GM12891 (cell line): Measurements from ENCODE around the gene CRIM1.

Experiments used
- DNase-seq: peaks from one replicate; pipeline ENCODE4 v3.0.0; 2011; ENCODE audit warnings: low spot score; ENCODE audit not compliant: insufficient read length
- FAIRE-seq: peaks from 2 replicates; lab custom pipeline; 2011; peaks lifted over from hg19 to GRCh38; lab: Jason Lieb, UNC
- PAX5 ChIP-seq: IDR thresholded peaks from 2 replicates; pipeline ENCODE4 v1.6.1; 2011; ENCODE audit warnings: low read length, moderate library complexity, mild to moderate bottlenecking; ENCODE audit not compliant: insufficient read depth, severe bottlenecking
- POLR2A ChIP-seq: IDR thresholded peaks from 2 replicates; pipeline ENCODE4 v1.6.1; 2011; ENCODE audit warnings: low read depth, low read length, control low read depth
- POLR2AphosphoS5 ChIP-seq: IDR thresholded peaks from 2 replicates; pipeline ENCODE4 v1.6.1; 2011; ENCODE audit warnings: low read depth, low read length, control low read depth
- POU2F2 ChIP-seq: IDR thresholded peaks from 2 replicates; pipeline ENCODE4 v1.6.1; 2011; ENCODE audit warnings: low read depth, mild to moderate bottlenecking, control low read depth, low read length, moderate library complexity
- SPI1 ChIP-seq: IDR thresholded peaks from 2 replicates; pipeline ENCODE4 v1.6.1; 2011; ENCODE audit warnings: low read depth, low read length, control low read depth
- TAF1 ChIP-seq: IDR thresholded peaks from 2 replicates; pipeline ENCODE4 v1.6.1; 2011; ENCODE audit warnings: low read depth, low read length, control low read depth

CRIM1 gene

DNA sequence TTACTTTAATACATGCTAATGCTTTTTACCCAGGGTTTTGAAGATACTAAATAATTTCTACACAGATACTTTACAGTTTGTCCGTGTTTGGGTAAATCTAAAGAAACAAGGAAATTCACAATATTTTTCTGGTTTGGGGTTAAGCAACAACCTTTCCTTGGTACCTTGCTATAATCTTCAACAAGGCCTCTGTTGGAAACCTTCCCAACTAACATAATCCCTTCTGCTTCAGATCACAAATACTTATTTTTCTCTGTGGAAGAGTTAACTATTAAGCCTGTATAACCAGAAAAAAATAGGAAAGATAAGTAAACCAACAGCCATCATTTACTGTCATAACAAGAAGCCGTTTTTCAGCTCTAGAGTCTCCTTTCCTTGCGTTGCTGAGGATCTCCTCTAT lies 227.4 kb downstream of the CRIM1 start:
- DNase-seq (no peak), FAIRE-seq (no peak)
- TF ChIP-seq POLR2A (no peak), PAX5 (no peak), POLR2AphosphoS5 (no peak), TAF1 (no peak), SPI1 (no peak), POU2F2 (no peak)

GRCh38 chr2:36584148-36584794 lies 228.7 kb downstream of the CRIM1 start:
- FAIRE-seq (no peak), DNase-seq (no peak)
- TF ChIP-seq SPI1 (no peak), PAX5 (no peak), POLR2A (no peak), POLR2AphosphoS5 (no peak), TAF1 (no peak), POU2F2 (no peak)

GRCh38 chr2:36586672-36587071 lies 231.1 kb downstream of the CRIM1 start:
- DNase-seq (no peak), FAIRE-seq (no peak)
- TF ChIP-seq PAX5 = no peak
- no peak for TF ChIP-seq TAF1
- no peak for TF ChIP-seq POU2F2
- no peak for TF ChIP-seq POLR2AphosphoS5
- no peak for TF ChIP-seq SPI1
- no peak for TF ChIP-seq POLR2A

- TF ChIP-seq POLR2AphosphoS5 = no peak
- TF ChIP-seq TAF1 = no peak
- TF ChIP-seq PAX5 = no peak
- no peak for TF ChIP-seq SPI1
- FAIRE-seq (no peak), DNase-seq (no peak)
Observed at GRCh38 chr2:36587101-36587500, 231.5 kb downstream of the CRIM1 start.

DNA sequence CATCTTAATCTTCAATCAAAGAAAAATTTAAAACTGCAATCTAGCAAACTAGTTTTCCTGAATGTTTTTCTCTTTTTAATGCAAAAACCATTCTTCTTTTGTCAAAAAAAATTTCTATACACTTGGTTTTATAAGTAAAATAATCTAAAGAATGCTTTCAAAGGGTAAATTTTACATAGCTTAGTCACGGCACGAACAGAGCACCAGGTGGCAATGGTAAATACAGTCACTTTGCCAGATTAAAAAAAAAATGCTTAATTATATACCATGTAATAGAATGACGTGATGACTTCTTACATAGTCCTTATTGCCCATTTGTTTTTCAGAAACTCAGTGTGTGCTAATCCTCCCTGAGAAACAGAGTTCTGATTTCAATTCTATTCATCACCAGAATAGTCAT lies 232.0 kb downstream of the CRIM1 start:
- FAIRE-seq (no peak), DNase-seq (no peak)
- no peak for TF ChIP-seq POLR2AphosphoS5
- TF ChIP-seq POLR2A = no peak
- TF ChIP-seq SPI1 = no peak
- no peak for TF ChIP-seq PAX5
- no peak for TF ChIP-seq TAF1
- no peak for TF ChIP-seq POU2F2

DNA sequence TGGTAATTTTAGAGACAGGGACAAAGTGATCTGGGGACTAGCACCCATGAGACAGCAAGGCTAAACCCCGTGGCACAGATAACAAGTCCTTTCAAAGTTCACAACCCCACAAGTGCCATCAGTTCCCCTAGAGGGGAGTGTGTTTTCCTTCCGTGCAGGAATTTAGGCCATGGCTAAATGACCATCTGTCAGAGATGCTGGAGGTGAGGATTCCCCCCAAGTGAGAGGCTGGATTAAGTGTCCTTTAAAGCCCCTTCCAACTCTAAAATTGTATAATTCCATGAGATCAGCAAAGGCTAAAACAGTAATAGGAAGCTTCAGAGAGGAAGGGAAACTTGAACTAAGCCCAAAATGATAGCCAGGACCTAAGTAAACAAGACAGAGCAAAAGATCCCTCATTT lies 233.7 kb downstream of the CRIM1 start:
- DNase-seq (no peak), FAIRE-seq (no peak)
- no peak for TF ChIP-seq PAX5
- no peak for TF ChIP-seq POLR2A
- TF ChIP-seq POU2F2 = no peak
- no peak for TF ChIP-seq SPI1
- no peak for TF ChIP-seq POLR2AphosphoS5
- no peak for TF ChIP-seq TAF1

DNA sequence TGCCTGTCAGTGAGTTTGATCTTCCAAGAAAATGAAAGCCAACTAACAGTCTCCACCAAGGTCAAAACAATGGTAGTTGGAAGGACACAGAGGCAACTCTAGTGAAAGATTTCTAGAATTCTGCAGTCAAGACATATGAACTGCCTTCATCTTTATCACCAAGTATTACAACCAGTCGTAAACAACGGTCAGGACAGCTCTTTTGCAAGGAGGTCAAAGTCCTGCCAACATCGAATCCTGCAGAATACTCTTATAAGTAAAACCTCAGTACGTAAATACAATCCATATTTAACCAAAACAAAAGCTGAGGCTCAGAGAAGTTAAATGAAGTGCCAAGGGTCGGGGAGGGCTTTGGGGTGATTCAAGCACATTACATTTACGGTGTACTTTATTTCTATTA lies 239.3 kb downstream of the CRIM1 start:
- no peak for FAIRE-seq
- DNase-seq = no peak
- TF ChIP-seq PAX5 (no peak), TAF1 (no peak), POU2F2 (no peak), SPI1 (no peak), POLR2A (no peak), POLR2AphosphoS5 (no peak)

GRCh38 chr2:36596397-36596796 lies 240.8 kb downstream of the CRIM1 start:
- TF ChIP-seq POU2F2 = no peak
- TF ChIP-seq TAF1 = no peak
- no peak for TF ChIP-seq POLR2A
- no peak for TF ChIP-seq SPI1
- TF ChIP-seq POLR2AphosphoS5 = no peak
- no peak for TF ChIP-seq PAX5
- DNase-seq = no peak
- FAIRE-seq = no peak

DNA sequence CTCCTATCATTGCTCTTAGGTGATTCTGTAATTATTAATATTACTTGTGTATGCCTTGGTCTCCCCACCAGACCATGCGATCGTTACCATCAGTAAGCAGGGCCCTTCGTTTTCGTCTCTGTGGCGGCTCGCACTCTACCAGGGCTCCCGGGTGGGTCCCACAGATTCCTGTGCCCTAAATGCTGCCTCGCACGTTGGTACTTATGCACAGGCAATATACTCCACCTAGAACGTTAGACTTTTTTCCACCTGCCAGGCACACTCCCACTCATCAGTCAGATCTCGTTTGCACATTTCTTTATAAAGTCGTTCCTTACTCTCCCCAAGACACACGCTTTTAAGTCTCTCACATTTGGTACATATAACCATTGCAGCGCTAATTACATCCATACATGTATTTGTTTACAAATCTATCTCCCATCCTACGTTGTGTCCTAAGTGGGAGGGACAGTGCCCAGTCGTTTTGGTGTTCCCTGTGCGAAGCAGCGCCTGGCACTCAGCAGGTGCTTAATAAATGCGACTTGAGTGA lies 241.5 kb downstream of the CRIM1 start:
- TF ChIP-seq SPI1 = no peak
- no peak for TF ChIP-seq PAX5
- no peak for TF ChIP-seq TAF1
- TF ChIP-seq POLR2A = no peak
- TF ChIP-seq POLR2AphosphoS5 = no peak
- TF ChIP-seq POU2F2 = no peak
- FAIRE-seq (peak; percentile 48), DNase-seq (no peak)
